ENCODE results near the gene RNU1-1.
"Not testable (repeated sequence)": the region's sequence is repeated elsewhere in the genome, so short reads cannot be mapped to it uniquely, and the experiment has no call there.

DNA sequence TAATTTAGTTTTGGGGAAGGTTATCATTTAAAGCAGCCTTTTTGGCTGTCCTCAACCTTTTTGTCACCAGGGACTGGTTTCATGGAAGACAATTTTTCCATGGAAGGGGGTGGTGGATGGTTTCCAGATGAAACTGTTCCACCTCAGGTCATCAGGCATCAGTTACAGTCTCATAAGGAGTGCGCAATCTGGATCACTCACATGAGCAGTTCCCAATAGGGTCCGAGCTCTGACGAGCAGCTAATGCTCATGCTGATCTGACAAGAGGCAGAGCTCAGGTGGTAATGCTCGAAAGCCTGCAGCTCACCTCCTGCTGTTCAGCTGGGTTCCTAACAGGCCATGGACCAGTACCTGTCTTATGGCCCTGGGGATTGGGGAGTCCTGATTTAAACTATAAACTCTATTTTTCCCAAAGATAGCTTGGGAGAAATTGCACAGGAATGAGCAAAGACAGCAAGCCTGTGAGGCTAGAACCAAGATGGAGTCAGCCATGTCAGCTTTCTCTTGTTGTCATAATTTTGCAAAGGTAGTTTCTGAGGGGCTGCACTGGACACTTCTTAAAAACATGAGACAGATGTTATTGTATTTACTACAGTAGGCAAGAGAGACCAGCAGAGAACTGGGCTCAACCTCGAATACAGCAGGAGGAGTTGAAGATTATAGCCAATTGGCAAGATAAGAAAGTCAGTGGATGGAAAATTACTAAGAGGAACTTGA, 2.8 kb upstream of the RNU1-1 start:
- not testable (repeated sequence) for TF ChIP-seq CTCF (IDR thresholded peaks at IDR 0.05; ENCODE audit: insufficient read depth, low read length); GABPA (IDR thresholded peaks at IDR 0.05; ENCODE audit: low read depth); POLR2AphosphoS5 (IDR thresholded peaks at IDR 0.05; ENCODE audit: low read depth)
- TF ChIP-seq, protein P1, sequence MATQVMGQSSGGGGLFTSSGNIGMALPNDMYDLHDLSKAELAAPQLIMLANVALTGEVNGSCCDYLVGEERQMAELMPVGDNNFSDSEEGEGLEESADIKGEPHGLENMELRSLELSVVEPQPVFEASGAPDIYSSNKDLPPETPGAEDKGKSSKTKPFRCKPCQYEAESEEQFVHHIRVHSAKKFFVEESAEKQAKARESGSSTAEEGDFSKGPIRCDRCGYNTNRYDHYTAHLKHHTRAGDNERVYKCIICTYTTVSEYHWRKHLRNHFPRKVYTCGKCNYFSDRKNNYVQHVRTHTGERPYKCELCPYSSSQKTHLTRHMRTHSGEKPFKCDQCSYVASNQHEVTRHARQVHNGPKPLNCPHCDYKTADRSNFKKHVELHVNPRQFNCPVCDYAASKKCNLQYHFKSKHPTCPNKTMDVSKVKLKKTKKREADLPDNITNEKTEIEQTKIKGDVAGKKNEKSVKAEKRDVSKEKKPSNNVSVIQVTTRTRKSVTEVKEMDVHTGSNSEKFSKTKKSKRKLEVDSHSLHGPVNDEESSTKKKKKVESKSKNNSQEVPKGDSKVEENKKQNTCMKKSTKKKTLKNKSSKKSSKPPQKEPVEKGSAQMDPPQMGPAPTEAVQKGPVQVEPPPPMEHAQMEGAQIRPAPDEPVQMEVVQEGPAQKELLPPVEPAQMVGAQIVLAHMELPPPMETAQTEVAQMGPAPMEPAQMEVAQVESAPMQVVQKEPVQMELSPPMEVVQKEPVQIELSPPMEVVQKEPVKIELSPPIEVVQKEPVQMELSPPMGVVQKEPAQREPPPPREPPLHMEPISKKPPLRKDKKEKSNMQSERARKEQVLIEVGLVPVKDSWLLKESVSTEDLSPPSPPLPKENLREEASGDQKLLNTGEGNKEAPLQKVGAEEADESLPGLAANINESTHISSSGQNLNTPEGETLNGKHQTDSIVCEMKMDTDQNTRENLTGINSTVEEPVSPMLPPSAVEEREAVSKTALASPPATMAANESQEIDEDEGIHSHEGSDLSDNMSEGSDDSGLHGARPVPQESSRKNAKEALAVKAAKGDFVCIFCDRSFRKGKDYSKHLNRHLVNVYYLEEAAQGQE (IDR thresholded peaks at IDR 0.05; ENCODE audit: insufficient replicate concordance, low read depth): not testable (repeated sequence)

Data from HL-60 (cell line).